Activated T-helper 1 cell treated with anti-CD3 and anti-CD28 coated beads, Interleukin-12 subunit alpha, Interleukin-12 subunit beta, Interleukin-2, Interleukin-4 antibody, amounts not matched to agents 30 ng/mL and 10 ng/mL and 1 ng/mL, durations not matched to agents 14 hours and 24 hours and 36 hours (primary cell): ENCODE results near the gene ZNF804A. TPM values are rescaled to one million over a fixed set of nuclear protein-coding genes. Genes with fewer than 3 reads are reported as not detected.

Experiments
- DNase-seq: peaks from one replicate; pipeline ENCODE4 v3.0.0; 2021; ENCODE audit warnings: low spot score
- H3K27ac Mint-ChIP-seq: one replicate; pipeline ENCODE4 v1.8.0; 2021; ENCODE audit warnings: mild to moderate bottlenecking, mixed read lengths
- H3K27me3 Mint-ChIP-seq: one replicate; pipeline ENCODE4 v1.8.0; 2022; ENCODE audit warnings: mild to moderate bottlenecking, moderate library complexity, mixed read lengths; ENCODE audit not compliant: insufficient read depth
- H3K36me3 Mint-ChIP-seq: one replicate; pipeline ENCODE4 v1.8.0; 2021; ENCODE audit warnings: low read depth, mixed read lengths
- H3K4me1 Mint-ChIP-seq: one replicate; pipeline ENCODE4 v1.8.0; 2021; ENCODE audit warnings: low read depth, mixed read lengths
- H3K4me3 Mint-ChIP-seq: one replicate; pipeline ENCODE4 v1.8.0; 2021; ENCODE audit warnings: mild to moderate bottlenecking, moderate library complexity, mixed read lengths
- H3K9me3 Mint-ChIP-seq: one replicate; pipeline ENCODE4 v1.8.0; 2021; ENCODE audit warnings: mixed read lengths
- intact Hi-C: fragments of 100-400 bp; cut with micrococcal nuclease; formaldehyde crosslinking; loops from one replicate; pipeline ENCODE4 v1.15.1; 2024
- total RNA-seq: library from RNA; stranded (reverse); gene quantifications from 2 replicates; pipeline ENCODE4 v1.2.3, GENCODE V29; 2022

ZNF804A gene
- total RNA-seq, 1 donor from 2014 or later = not detected

GRCh38 chr2:184945824-184946223 is 347.5 kb downstream of the ZNF804A start:
- Mint-ChIP-seq H3K4me3 (no peak overlapping the region), H3K4me1 (no peaks in the 10 kb centered on the region), H3K27ac (no peak overlapping the region), H3K9me3 (peaks cover 5% of the 10 kb centered on the region), H3K36me3 (no peaks in the 10 kb centered on the region), H3K27me3 (no peaks in the 10 kb centered on the region)
- intact Hi-C loops = no loop called here
- DNase-seq = no peak

- intact Hi-C loops = no loop called here
- no peaks in the 10 kb centered on the region for H3K4me1 Mint-ChIP-seq
- H3K9me3 Mint-ChIP-seq = no peaks in the 10 kb centered on the region
- H3K4me3 Mint-ChIP-seq = no peak overlapping the region
- no peak overlapping the region for H3K27ac Mint-ChIP-seq
- H3K27me3 Mint-ChIP-seq = no peaks in the 10 kb centered on the region
- DNase-seq = no peak
- H3K36me3 Mint-ChIP-seq = no peaks in the 10 kb centered on the region
Measured at GRCh38 chr2:184956856-184957255, 358.5 kb downstream of the ZNF804A start.

DNA sequence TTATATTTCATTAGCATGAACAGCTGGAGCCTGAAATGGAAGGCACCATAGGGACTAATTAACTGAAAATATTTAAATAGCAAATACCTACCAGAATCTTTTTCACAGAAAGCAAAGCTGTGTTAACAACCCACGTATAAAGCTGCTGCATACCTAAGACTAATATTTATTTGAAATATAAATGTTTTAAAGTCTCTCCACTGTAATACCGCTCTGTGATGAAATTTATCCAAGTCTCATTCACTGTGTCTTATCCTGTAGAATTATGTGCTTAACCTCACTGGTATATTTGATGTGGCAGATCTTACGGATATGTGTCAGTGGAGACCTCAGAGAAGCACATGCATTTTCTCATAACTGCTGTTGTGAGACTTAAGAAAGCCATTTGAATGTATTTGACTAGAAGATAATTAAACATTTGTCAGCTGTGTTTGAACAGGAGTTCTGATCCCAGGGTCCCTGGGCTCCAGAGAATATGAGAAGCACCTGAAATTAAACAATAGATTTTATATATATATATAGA is 373.3 kb downstream of the ZNF804A start:
- Mint-ChIP-seq H3K4me1 (no peaks in the 10 kb centered on the region), H3K36me3 (no peaks in the 10 kb centered on the region), H3K9me3 (no peaks in the 10 kb centered on the region), H3K27me3 (no peaks in the 10 kb centered on the region), H3K27ac (no peak overlapping the region), H3K4me3 (no peak overlapping the region)
- intact Hi-C loops = no loop called here
- DNase-seq = no peak
